NT2/D1 (cell line): Measurements from ENCODE around the gene HTN3.
"Not testable (repeated sequence)": the region's sequence is repeated elsewhere in the genome, so short reads cannot be mapped to it uniquely, and the experiment has no call there.

Experiments used
- DNase-seq: peaks from one replicate; pipeline ENCODE4 v3.0.0-alpha.2; 2011; ENCODE audit warnings: low read depth, low spot score
- H3K27me3 ChIP-seq: 2 replicates; pipeline ENCODE4 v1.6.0; 2011; ENCODE audit warnings: mild to moderate bottlenecking; ENCODE audit not compliant: insufficient read length, insufficient read depth
- H3K36me3 ChIP-seq: 2 replicates; pipeline ENCODE4 v1.6.1; 2011; ENCODE audit warnings: mild to moderate bottlenecking, low read length, mixed read lengths; ENCODE audit not compliant: insufficient read depth, insufficient read length
- H3K4me1 ChIP-seq: 2 replicates; pipeline ENCODE4 v1.5.1; 2011; ENCODE audit not compliant: insufficient read depth, insufficient read length
- H3K4me3 ChIP-seq: 2 replicates; pipeline ENCODE4 v1.5.1; 2011; ENCODE audit warnings: low read depth; ENCODE audit not compliant: insufficient read length
- H3K9ac ChIP-seq: 2 replicates; pipeline ENCODE4 v1.6.0; 2011; ENCODE audit warnings: low read depth; ENCODE audit not compliant: insufficient read length
- H3K9me3 ChIP-seq: 2 replicates; pipeline ENCODE4 v1.5.1; 2011; ENCODE audit warnings: mild to moderate bottlenecking, low read length; ENCODE audit not compliant: insufficient read depth
- SUZ12 ChIP-seq: IDR thresholded peaks from 2 replicates; pipeline ENCODE4 v1.6.1; 2011; ENCODE audit not compliant: insufficient read length, insufficient read depth; ENCODE audit errors: extremely low read depth
- YY1 ChIP-seq: IDR thresholded peaks from 2 replicates; pipeline ENCODE4 v1.6.1; 2011; ENCODE audit not compliant: insufficient read length, insufficient read depth
- ZNF274 ChIP-seq: IDR thresholded peaks from 2 replicates; pipeline ENCODE4 v1.6.1; 2011; ENCODE audit warnings: mild to moderate bottlenecking, low read depth, low read length

Gene HTN3

GRCh38 chr4:70000711-70001110, 27.5 kb upstream of the HTN3 start:
- H3K9me3 ChIP-seq: no peaks in the 10 kb centered on the region
- H3K4me3 ChIP-seq: no peak overlapping the region
- no peaks in the 10 kb centered on the region for H3K36me3 ChIP-seq
- H3K4me1 ChIP-seq: no peaks in the 10 kb centered on the region
- TF ChIP-seq ZNF274 (no peak), SUZ12 (no peak), YY1 (no peak)
- no peak for DNase-seq
- H3K27me3 ChIP-seq: no peaks in the 10 kb centered on the region
- H3K9ac ChIP-seq: no peak overlapping the region

GRCh38 chr4:70002507-70002906, 25.8 kb upstream of the HTN3 start:
- H3K9me3 ChIP-seq: no peaks in the 10 kb centered on the region
- no peaks in the 10 kb centered on the region for H3K36me3 ChIP-seq
- H3K9ac ChIP-seq: no peak overlapping the region
- TF ChIP-seq YY1 (no peak), ZNF274 (no peak), SUZ12 (no peak)
- H3K4me3 ChIP-seq: no peak overlapping the region
- H3K27me3 ChIP-seq: no peaks in the 10 kb centered on the region
- H3K4me1 ChIP-seq: no peaks in the 10 kb centered on the region
- DNase-seq: no peak

GRCh38 chr4:70008771-70009170, 19.5 kb upstream of the HTN3 start:
- DNase-seq: no peak
- no peaks in the 10 kb centered on the region for H3K4me1 ChIP-seq
- no peak overlapping the region for H3K9ac ChIP-seq
- H3K9me3 ChIP-seq: no peaks in the 10 kb centered on the region
- TF ChIP-seq SUZ12: no peak
- TF ChIP-seq YY1: no peak
- no peak for TF ChIP-seq ZNF274
- no peaks in the 10 kb centered on the region for H3K27me3 ChIP-seq
- H3K36me3 ChIP-seq: no peaks in the 10 kb centered on the region
- no peak overlapping the region for H3K4me3 ChIP-seq

- not testable (repeated sequence) for H3K27me3 ChIP-seq, H3K9ac ChIP-seq, H3K36me3 ChIP-seq, H3K4me1 ChIP-seq, DNase-seq, H3K4me3 ChIP-seq, H3K9me3 ChIP-seq
Measured at GRCh38 chr4:70019006-70019405, 9.3 kb upstream of the HTN3 start.

GRCh38 chr4:70023218-70023617, 5.0 kb upstream of the HTN3 start:
- Histone ChIP-seq H3K36me3 (no peaks in the 10 kb centered on the region), H3K9ac (no peak overlapping the region)
- no peak for DNase-seq

GRCh38 chr4:70027011-70027410, 1.2 kb upstream of the HTN3 start:
- Histone ChIP-seq H3K9me3 (no peaks in the 10 kb centered on the region), H3K9ac (no peak overlapping the region), H3K27me3 (no peaks in the 10 kb centered on the region), H3K4me1 (no peaks in the 10 kb centered on the region), H3K4me3 (no peak overlapping the region), H3K36me3 (no peaks in the 10 kb centered on the region)
- DNase-seq: no peak
- TF ChIP-seq ZNF274 (no peak), YY1 (no peak), SUZ12 (no peak)

More at GRCh38 chr4:70023218-70023617, 5.0 kb upstream of the HTN3 start:
- Histone ChIP-seq H3K9me3 (no peaks in the 10 kb centered on the region; the same call in 1 of the 2 replicates), H3K4me3 (no peak overlapping the region), H3K27me3 (no peaks in the 10 kb centered on the region), H3K4me1 (no peaks in the 10 kb centered on the region)
- no peak for TF ChIP-seq SUZ12
- no peak for TF ChIP-seq YY1
- no peak for TF ChIP-seq ZNF274

GRCh38 chr4:70037559-70037958, 9.3 kb downstream of the HTN3 start:
- H3K9me3 ChIP-seq, H3K4me1 ChIP-seq, H3K27me3 ChIP-seq, H3K4me3 ChIP-seq, H3K9ac ChIP-seq, H3K36me3 ChIP-seq, DNase-seq: not testable (repeated sequence)

GRCh38 chr4:70039928-70040327, 11.7 kb downstream of the HTN3 start:
- H3K36me3 ChIP-seq, H3K9ac ChIP-seq, H3K27me3 ChIP-seq, H3K4me1 ChIP-seq, DNase-seq, H3K4me3 ChIP-seq, H3K9me3 ChIP-seq: not testable (repeated sequence)
